ENCODE data around the gene CDK5RAP1.
"Not testable (repeated sequence)": the region's sequence is repeated elsewhere in the genome, so short reads cannot be mapped to it uniquely, and the experiment has no call there.

CDK5RAP1 gene

GRCh38 chr20:33401184-33401920 is at the start of gene CDK5RAP1:
TSS of gene CDK5RAP1 (minus strand) at chr20:33401519. CDS start at chr20:33397064, 4,455 bp downstream.
- peak; percentile 68 for DNase-seq

GRCh38 chr20:33450867-33451266 is 49.5 kb upstream of the CDK5RAP1 start:
- no peak for DNase-seq

GRCh38 chr20:33445881-33446625 is 44.7 kb upstream of the CDK5RAP1 start:
- DNase-seq, result no peak

GRCh38 chr20:33444797-33445560 is 43.7 kb upstream of the CDK5RAP1 start:
- DNase-seq, result no peak

- peak; percentile 51 for DNase-seq
Observed at GRCh38 chr20:33443512-33444239, 42.4 kb upstream of the CDK5RAP1 start, which contains the start of gene SNTA1. TSS of gene SNTA1 (minus strand) at chr20:33443763. CDS start at chr20:33443620, 143 bp downstream.

GRCh38 chr20:33443006-33443511 is 41.7 kb upstream of the CDK5RAP1 start:
- no peak for DNase-seq

GRCh38 chr20:33442136-33443005 is 41.1 kb upstream of the CDK5RAP1 start:
- no peak for DNase-seq

GRCh38 chr20:33441142-33441955 is 40.0 kb upstream of the CDK5RAP1 start:
- no peak for DNase-seq

- not testable (repeated sequence) for DNase-seq
Observed at GRCh38 chr20:33440562-33440961, 39.2 kb upstream of the CDK5RAP1 start.

GRCh38 chr20:33438481-33438880 is 37.2 kb upstream of the CDK5RAP1 start:
- DNase-seq, result no peak

GRCh38 chr20:33437141-33437911 is 36.0 kb upstream of the CDK5RAP1 start:
- DNase-seq, result no peak

- DNase-seq, result no peak
Observed at GRCh38 chr20:33434434-33434833, 33.1 kb upstream of the CDK5RAP1 start.

GRCh38 chr20:33433465-33434234 is 32.3 kb upstream of the CDK5RAP1 start:
- DNase-seq, result no peak

- no peak for DNase-seq
Observed at GRCh38 chr20:33431797-33432381, 30.6 kb upstream of the CDK5RAP1 start.

- not testable (repeated sequence) for DNase-seq
Observed at GRCh38 chr20:33423875-33424274, 22.6 kb upstream of the CDK5RAP1 start.

GRCh38 chr20:33423141-33423834 is 22.0 kb upstream of the CDK5RAP1 start:
- no peak for DNase-seq

- DNase-seq, result no peak
Observed at GRCh38 chr20:33419140-33419974, 18.0 kb upstream of the CDK5RAP1 start.

Data from NCI-H2029 treated with DMSO at 0.1 percent for 48 hours (cell line).